HEK293 (cell line): Measurements from ENCODE around the gene BET1L.

Experiments
- CTCF ChIA-PET: fragments of 350-600 bp; formaldehyde crosslinking; extraction: SDS; loops from one replicate; lab custom pipeline; 2021; ENCODE audit warnings: antibody characterized with exemption; lab: Yijun Ruan, JAX
- POLR2A ChIA-PET: fragments of 300-600 bp; formaldehyde crosslinking; extraction: SDS; loops from one replicate; lab custom pipeline; 2020; ENCODE audit warnings: antibody characterized with exemption, inconsistent platforms; lab: Yijun Ruan, JAX
- H3K27ac ChIP-seq: fragments of 200-500 bp; sonication (Bioruptor generic); 2 replicates; pipeline ENCODE4 v1.5.1; 2014; ENCODE audit warnings: low read depth, low read length, control low read depth, inconsistent platforms; ENCODE audit errors: extremely low read depth
- H3K36me3 ChIP-seq, 2 experiments: fragments of 200-500 bp in 1 of 2; sonication (Bioruptor generic) in 1 of 2; 1 replicate in 1 of 2; 2 replicates in 1 of 2; pipeline ENCODE4 v1.5.1; 2014 to 2017; ENCODE audit warnings: inconsistent platforms in 2 of 2, low read length in 2 of 2; ENCODE audit not compliant: control insufficient read depth in 2 of 2, insufficient read depth in 1 of 2
- H3K4me1 ChIP-seq: fragments of 200-500 bp; sonication (Bioruptor generic); 2 replicates; pipeline ENCODE4 v1.5.1; 2014; ENCODE audit warnings: mild to moderate bottlenecking, low read length, inconsistent platforms; ENCODE audit not compliant: control insufficient read depth, insufficient read depth
- H3K4me3 ChIP-seq: 2 replicates; pipeline ENCODE4 v1.5.1; 2011; ENCODE audit warnings: low read depth, mild to moderate bottlenecking, control low read depth, low read length, moderate library complexity
- H3K9me3 ChIP-seq: fragments of 200-500 bp; sonication (Bioruptor generic); 2 replicates; pipeline ENCODE4 v1.5.1; 2014; ENCODE audit warnings: low read depth, low read length, inconsistent platforms; ENCODE audit not compliant: control insufficient read depth, insufficient read depth
- GLIS1 ChIP-seq: fragments of 450-650 bp; formaldehyde crosslinking; IDR thresholded peaks from 2 replicates; pipeline ENCODE4 v1.5.1; 2016; ENCODE audit warnings: missing biosample characterization, missing genetic modification characterization
- TRIM28 ChIP-seq: IDR thresholded peaks from 2 replicates; pipeline ENCODE4 v1.6.1; 2011; ENCODE audit warnings: low read length, control low read depth, borderline replicate concordance
- ZBTB1 ChIP-seq: fragments of 450-650 bp; formaldehyde crosslinking; IDR thresholded peaks from 2 replicates; pipeline ENCODE4 v1.5.1; 2016; ENCODE audit warnings: missing biosample characterization, missing genetic modification characterization
- ZNF10 ChIP-seq: fragments of 450-650 bp; formaldehyde crosslinking; IDR thresholded peaks from 2 replicates; pipeline ENCODE4 v1.5.1; 2017; ENCODE audit warnings: missing biosample characterization, missing genetic modification characterization
- ZNF16 ChIP-seq: fragments of 450-650 bp; formaldehyde crosslinking; IDR thresholded peaks from 2 replicates; pipeline ENCODE4 v1.5.1; 2016; ENCODE audit warnings: low read depth, missing biosample characterization, missing genetic modification characterization
- ZNF239 ChIP-seq: fragments of 450-650 bp; formaldehyde crosslinking; IDR thresholded peaks from 2 replicates; pipeline ENCODE4 v1.5.1; 2016; ENCODE audit warnings: missing biosample characterization, missing genetic modification characterization
- ZNF24 ChIP-seq: fragments of 450-650 bp; formaldehyde crosslinking; IDR thresholded peaks from 2 replicates; pipeline ENCODE4 v1.5.1; 2016; ENCODE audit warnings: missing biosample characterization, missing genetic modification characterization
- ZNF292 ChIP-seq: fragments of 450-650 bp; formaldehyde crosslinking; IDR thresholded peaks from 2 replicates; pipeline ENCODE4 v1.5.1; 2016; ENCODE audit warnings: low read depth, missing biosample characterization, missing genetic modification characterization, borderline replicate concordance
- ZNF350 ChIP-seq: fragments of 450-650 bp; formaldehyde crosslinking; IDR thresholded peaks from 2 replicates; pipeline ENCODE4 v1.5.0; 2017; ENCODE audit warnings: missing biosample characterization, mild to moderate bottlenecking, missing genetic modification characterization
- ZNF596 ChIP-seq: fragments of 450-650 bp; IDR thresholded peaks from 2 replicates; pipeline ENCODE4 v1.5.0; 2018; ENCODE audit warnings: missing biosample characterization, mild to moderate bottlenecking, missing genetic modification characterization, moderate library complexity
- TF ChIP-seq, protein P1 (sequence below): fragments of 450-650 bp; formaldehyde crosslinking; IDR thresholded peaks from 2 replicates; pipeline ENCODE4 v1.5.1; 2016; ENCODE audit warnings: missing biosample characterization, missing genetic modification characterization
- TF ChIP-seq, protein P2 (sequence below): fragments of 450-650 bp; formaldehyde crosslinking; IDR thresholded peaks from 2 replicates; pipeline ENCODE4 v1.5.1; 2016; ENCODE audit warnings: missing biosample characterization, missing genetic modification characterization
- TF ChIP-seq, protein P3 (sequence below): fragments of 450-650 bp; formaldehyde crosslinking; IDR thresholded peaks from 2 replicates; pipeline ENCODE4 v1.5.1; 2016; ENCODE audit warnings: missing biosample characterization, missing genetic modification characterization

The BET1L gene

DNA sequence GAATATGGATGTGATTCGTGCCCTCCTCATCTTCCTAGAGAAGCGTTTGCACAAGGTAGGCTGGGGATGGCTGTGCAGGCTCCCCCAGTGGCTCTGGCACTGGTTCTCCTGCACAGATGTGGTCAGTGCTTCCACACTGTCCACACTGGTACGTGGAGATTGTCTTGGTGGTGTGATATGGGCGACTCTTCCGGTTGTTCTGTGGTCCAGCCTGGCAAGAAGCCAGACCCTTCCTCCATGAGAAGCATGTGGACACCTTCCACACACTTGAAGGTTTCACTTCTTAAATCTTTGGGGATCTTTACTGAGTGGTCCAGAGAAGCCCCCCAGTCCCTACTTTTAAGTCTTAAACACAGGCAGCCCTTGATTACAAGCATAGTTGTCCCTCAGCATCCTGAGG, 4.1 kb upstream of the BET1L start (continued):
- TF ChIP-seq, protein P1, sequence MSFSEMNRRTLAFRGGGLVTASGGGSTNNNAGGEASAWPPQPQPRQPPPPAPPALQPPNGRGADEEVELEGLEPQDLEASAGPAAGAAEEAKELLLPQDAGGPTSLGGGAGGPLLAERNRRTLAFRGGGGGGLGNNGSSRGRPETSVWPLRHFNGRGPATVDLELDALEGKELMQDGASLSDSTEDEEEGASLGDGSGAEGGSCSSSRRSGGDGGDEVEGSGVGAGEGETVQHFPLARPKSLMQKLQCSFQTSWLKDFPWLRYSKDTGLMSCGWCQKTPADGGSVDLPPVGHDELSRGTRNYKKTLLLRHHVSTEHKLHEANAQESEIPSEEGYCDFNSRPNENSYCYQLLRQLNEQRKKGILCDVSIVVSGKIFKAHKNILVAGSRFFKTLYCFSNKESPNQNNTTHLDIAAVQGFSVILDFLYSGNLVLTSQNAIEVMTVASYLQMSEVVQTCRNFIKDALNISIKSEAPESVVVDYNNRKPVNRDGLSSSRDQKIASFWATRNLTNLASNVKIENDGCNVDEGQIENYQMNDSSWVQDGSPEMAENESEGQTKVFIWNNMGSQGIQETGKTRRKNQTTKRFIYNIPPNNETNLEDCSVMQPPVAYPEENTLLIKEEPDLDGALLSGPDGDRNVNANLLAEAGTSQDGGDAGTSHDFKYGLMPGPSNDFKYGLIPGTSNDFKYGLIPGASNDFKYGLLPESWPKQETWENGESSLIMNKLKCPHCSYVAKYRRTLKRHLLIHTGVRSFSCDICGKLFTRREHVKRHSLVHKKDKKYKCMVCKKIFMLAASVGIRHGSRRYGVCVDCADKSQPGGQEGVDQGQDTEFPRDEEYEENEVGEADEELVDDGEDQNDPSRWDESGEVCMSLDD (tag by site-specific recombination), result no peak

DNA sequence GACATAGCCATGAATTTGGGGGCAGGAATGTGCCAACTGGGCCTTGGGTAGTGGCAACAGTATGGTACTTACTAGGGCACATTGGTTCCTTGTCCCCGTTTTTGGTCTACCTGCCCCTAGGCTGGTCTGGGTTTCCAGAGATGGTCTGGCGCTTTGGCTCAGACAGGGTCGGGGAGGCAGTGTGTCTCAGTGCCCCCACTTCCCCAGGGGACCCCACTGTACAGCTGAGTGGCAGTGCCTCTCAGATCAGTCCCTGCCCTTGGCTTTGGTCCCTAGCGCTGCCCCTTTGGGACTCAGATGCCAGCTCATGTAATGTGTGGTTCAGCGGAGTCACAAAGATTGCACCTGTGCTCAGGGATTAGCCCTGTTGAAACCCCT, 3.6 kb upstream of the BET1L start:
- Histone ChIP-seq H3K36me3 (peaks cover 0 to 70% of the 10 kb centered on the region in 2 experiments; a peak in 1 of 3 replicates), H3K4me1 (no peaks in the 10 kb centered on the region), H3K27ac (no peak overlapping the region), H3K9me3 (no peaks in the 10 kb centered on the region), H3K4me3 (no peak overlapping the region)
- ChIA-PET POLR2A (interaction anchor here (1.0 kb wide), 1 partner anchor 9 kb away, joined by 3 read pairs; no protein-coding TSS in a partner anchor), CTCF (no interaction called here)
- no peak for TF ChIP-seq ZNF292
- no peak for TF ChIP-seq ZNF24 (tag by site-specific recombination)
- no peak for TF ChIP-seq ZNF239 (tag by site-specific recombination)
- TF ChIP-seq ZBTB1 (tag by site-specific recombination), result no peak
- TF ChIP-seq TRIM28, result no peak
- TF ChIP-seq, protein P1 (tag by site-specific recombination), result no peak
- TF ChIP-seq ZNF596 (tag by site-specific recombination), result no peak
- TF ChIP-seq, protein P2, sequence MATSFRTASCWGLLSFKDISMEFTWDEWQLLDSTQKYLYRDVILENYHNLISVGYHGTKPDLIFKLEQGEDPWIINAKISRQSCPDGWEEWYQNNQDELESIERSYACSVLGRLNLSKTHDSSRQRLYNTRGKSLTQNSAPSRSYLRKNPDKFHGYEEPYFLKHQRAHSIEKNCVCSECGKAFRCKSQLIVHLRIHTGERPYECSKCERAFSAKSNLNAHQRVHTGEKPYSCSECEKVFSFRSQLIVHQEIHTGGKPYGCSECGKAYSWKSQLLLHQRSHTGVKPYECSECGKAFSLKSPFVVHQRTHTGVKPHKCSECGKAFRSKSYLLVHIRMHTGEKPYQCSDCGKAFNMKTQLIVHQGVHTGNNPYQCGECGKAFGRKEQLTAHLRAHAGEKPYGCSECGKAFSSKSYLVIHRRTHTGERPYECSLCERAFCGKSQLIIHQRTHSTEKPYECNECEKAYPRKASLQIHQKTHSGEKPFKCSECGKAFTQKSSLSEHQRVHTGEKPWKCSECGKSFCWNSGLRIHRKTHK (tag by site-specific recombination), result no peak
- no peak for TF ChIP-seq ZNF16 (tag by site-specific recombination)
- TF ChIP-seq, protein P3, sequence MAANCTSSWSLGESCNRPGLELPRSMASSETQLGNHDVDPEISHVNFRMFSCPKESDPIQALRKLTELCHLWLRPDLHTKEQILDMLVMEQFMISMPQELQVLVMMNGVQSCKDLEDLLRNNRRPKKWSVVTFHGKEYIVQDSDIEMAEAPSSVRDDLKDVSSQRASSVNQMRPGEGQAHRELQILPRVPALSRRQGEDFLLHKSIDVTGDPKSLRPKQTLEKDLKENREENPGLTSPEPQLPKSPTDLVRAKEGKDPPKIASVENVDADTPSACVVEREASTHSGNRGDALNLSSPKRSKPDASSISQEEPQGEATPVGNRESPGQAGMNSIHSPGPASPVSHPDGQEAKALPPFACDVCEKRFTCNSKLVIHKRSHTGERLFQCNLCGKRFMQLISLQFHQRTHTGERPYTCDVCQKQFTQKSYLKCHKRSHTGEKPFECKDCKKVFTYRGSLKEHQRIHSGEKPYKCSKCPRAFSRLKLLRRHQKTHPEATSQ (tag by site-specific recombination), result no peak

DNA sequence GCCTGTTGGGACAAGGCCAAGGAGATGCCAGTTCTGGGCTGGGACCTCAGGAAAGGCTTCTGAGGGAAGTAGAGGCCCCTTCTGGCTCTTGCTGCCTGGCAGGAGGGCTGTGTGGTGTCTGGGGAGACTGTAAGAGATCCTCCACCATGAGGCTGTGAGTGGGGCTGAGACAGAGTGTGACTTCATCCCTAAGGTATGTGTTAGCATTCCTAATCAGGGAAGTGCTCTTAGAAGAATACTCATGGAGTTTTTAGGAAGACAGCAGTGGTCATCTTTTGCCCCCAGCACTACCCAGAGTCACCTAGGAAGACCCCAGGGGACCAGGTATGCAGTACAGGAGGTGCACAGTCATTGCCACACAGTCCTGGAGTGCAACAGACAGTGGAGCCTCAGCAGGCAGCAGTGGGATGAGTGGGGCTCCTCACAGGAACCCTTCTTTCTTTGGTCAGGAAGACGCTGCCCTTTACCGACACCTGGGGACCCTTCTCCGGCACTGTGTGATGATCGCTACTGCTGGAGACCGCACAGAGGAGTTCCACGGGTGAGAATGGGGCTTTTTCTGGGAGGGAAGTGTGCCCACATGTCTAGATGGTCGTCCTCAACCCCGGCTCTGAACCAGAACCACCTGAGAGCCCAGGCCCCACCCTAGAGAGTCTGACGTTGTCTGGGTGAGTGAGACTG, 3.1 kb upstream of the BET1L start:
- CTCF ChIA-PET, result interaction anchor here (1.3 kb wide), 1 partner anchor 19 kb away, joined by 4 read pairs; no protein-coding TSS in a partner anchor
- no peaks in the 10 kb centered on the region for H3K4me1 ChIP-seq
- TF ChIP-seq GLIS1 (tag by site-specific recombination) (peak; percentile 85), ZNF10 (peak; percentile 76), ZNF350 (tag by site-specific recombination) (no peak)
- TF ChIP-seq, all 188 proteins: peak for 2
- no peaks in the 10 kb centered on the region for H3K9me3 ChIP-seq
- no peak overlapping the region for H3K27ac ChIP-seq
- peaks cover 0 to 70% of the 10 kb centered on the region in 2 experiments; a peak in 1 of 3 replicates for H3K36me3 ChIP-seq
- POLR2A ChIA-PET, result interaction anchor here (1.0 kb wide), 1 partner anchor 9 kb away, joined by 3 read pairs; no protein-coding TSS in a partner anchor
- peak overlapping the region; percentile 83 for H3K4me3 ChIP-seq
